Calu3 (cell line): ENCODE results near the gene ELMO1. TPM values are rescaled to one million over a fixed set of nuclear protein-coding genes. Genes with fewer than 3 reads are reported as not detected.

Experiments
- BruUV-seq: library from RNA; stranded (reverse); fragments of 400-500 nt; replicated peaks from 2 replicates; lab custom pipeline; 2021; lab: Mats Ljungman, UMichigan
- CTCF ChIA-PET: fragments of 300-600 bp; sonication (Branson Sonifier 250); formaldehyde crosslinking; loops from one replicate; lab custom pipeline; 2022; ENCODE audit warnings: antibody characterized with exemption; lab: Charles Lee
- DNase-seq: peaks from one replicate; pipeline ENCODE4 v3.0.0; 2022
- H3K27ac Mint-ChIP-seq: one replicate; pipeline ENCODE4 v1.8.0; 2022; ENCODE audit warnings: mixed read lengths; ENCODE audit not compliant: unreplicated experiment
- H3K27me3 Mint-ChIP-seq: one replicate; pipeline ENCODE4 v1.8.0; 2022; ENCODE audit warnings: mixed read lengths; ENCODE audit not compliant: unreplicated experiment
- H3K36me3 Mint-ChIP-seq: one replicate; pipeline ENCODE4 v1.8.0; 2022; ENCODE audit warnings: mild to moderate bottlenecking, moderate library complexity, mixed read lengths; ENCODE audit not compliant: insufficient read depth, unreplicated experiment
- H3K4me1 Mint-ChIP-seq: one replicate; pipeline ENCODE4 v1.8.0; 2022; ENCODE audit warnings: mild to moderate bottlenecking, low read depth, mixed read lengths; ENCODE audit not compliant: unreplicated experiment
- H3K4me3 Mint-ChIP-seq: one replicate; pipeline ENCODE4 v1.8.0; 2022; ENCODE audit warnings: mild to moderate bottlenecking, low read depth, moderate library complexity, mixed read lengths; ENCODE audit not compliant: unreplicated experiment
- H3K9me3 Mint-ChIP-seq: one replicate; pipeline ENCODE4 v1.8.0; 2022; ENCODE audit warnings: low read depth, mixed read lengths; ENCODE audit not compliant: unreplicated experiment
- CTCF ChIP-seq: fragments of 200-600 bp; IDR thresholded peaks from one replicate; pipeline ENCODE4 v1.8.0; 2022; ENCODE audit warnings: antibody characterized with exemption; ENCODE audit not compliant: unreplicated experiment
- intact Hi-C: fragments of 100-400 bp; cut with micrococcal nuclease; formaldehyde crosslinking; loops from one replicate; pipeline ENCODE4 v1.10.0; 2022; ENCODE audit not compliant: unreplicated experiment
- total RNA-seq: library from RNA; stranded (reverse); gene quantifications from 2 replicates; pipeline ENCODE4 v1.2.3, GENCODE V29; 2022

ELMO1 gene
- total RNA-seq, 1 experiment from 2014 or later: not detected

- peaks cover 25% of the 10 kb centered on the region for H3K27me3 Mint-ChIP-seq
- CTCF ChIA-PET: no interaction called here
- no peak for TF ChIP-seq CTCF
- intact Hi-C loops: no loop called here
- no peak overlapping the region for H3K27ac Mint-ChIP-seq
- H3K4me1 Mint-ChIP-seq: no peaks in the 10 kb centered on the region
- no peaks in the 10 kb centered on the region for H3K36me3 Mint-ChIP-seq
- H3K4me3 Mint-ChIP-seq: no peak overlapping the region
- no peak for DNase-seq
- no TSS peak for BruUV-seq
- H3K9me3 Mint-ChIP-seq: peaks cover 9% of the 10 kb centered on the region
Observed at GRCh38 chr7:37275078-37275710, 173.5 kb downstream of the ELMO1 start.

- no peak overlapping the region for H3K27ac Mint-ChIP-seq
- DNase-seq: no peak
- peaks cover 18% of the 10 kb centered on the region for H3K27me3 Mint-ChIP-seq
- H3K36me3 Mint-ChIP-seq: no peaks in the 10 kb centered on the region
- peaks cover 3% of the 10 kb centered on the region for H3K9me3 Mint-ChIP-seq
- no peak overlapping the region for H3K4me3 Mint-ChIP-seq
- intact Hi-C loops: no loop called here
- CTCF ChIA-PET: no interaction called here
- no peaks in the 10 kb centered on the region for H3K4me1 Mint-ChIP-seq
- BruUV-seq: no TSS peak
- no peak for TF ChIP-seq CTCF
Observed at GRCh38 chr7:37273891-37274290, 174.8 kb downstream of the ELMO1 start.

GRCh38 chr7:37269711-37270508 lies 178.8 kb downstream of the ELMO1 start:
- H3K4me1 Mint-ChIP-seq: no peaks in the 10 kb centered on the region
- peaks cover 33% of the 10 kb centered on the region for H3K27me3 Mint-ChIP-seq
- TF ChIP-seq CTCF: no peak
- no peak for DNase-seq
- H3K9me3 Mint-ChIP-seq: no peaks in the 10 kb centered on the region
- no peaks in the 10 kb centered on the region for H3K36me3 Mint-ChIP-seq
- no peak overlapping the region for H3K4me3 Mint-ChIP-seq
- H3K27ac Mint-ChIP-seq: no peak overlapping the region
- BruUV-seq: no TSS peak
- CTCF ChIA-PET: no interaction called here
- intact Hi-C loops: no loop called here

- Mint-ChIP-seq H3K4me3 (no peak overlapping the region), H3K27ac (no peak overlapping the region), H3K9me3 (no peaks in the 10 kb centered on the region), H3K4me1 (no peaks in the 10 kb centered on the region), H3K36me3 (no peaks in the 10 kb centered on the region), H3K27me3 (peaks cover 21% of the 10 kb centered on the region)
- no TSS peak for BruUV-seq
- intact Hi-C loops: no loop called here
- DNase-seq: no peak
- TF ChIP-seq CTCF: no peak
- CTCF ChIA-PET: no interaction called here
Observed at GRCh38 chr7:37267251-37267650, 181.4 kb downstream of the ELMO1 start.
